ENCODE results near the gene RNF144A. TPM values are rescaled to one million over a fixed set of nuclear protein-coding genes. Genes with fewer than 3 reads are reported as not detected.

The RNF144A gene
- total RNA-seq, 2 experiments from 2014 or later = 20.0 to 35.5 TPM

- DNase-seq (no peak), ATAC-seq (no peak)
- Mint-ChIP-seq H3K36me3 (peaks cover 62% of the 10 kb centered on the region), H3K27me3 (peaks cover 11% of the 10 kb centered on the region), H3K9me3 (ENCODE audit: low read depth) (peaks cover 2% of the 10 kb centered on the region), H3K4me1 (peaks cover 63% of the 10 kb centered on the region), H3K27ac (peak overlapping the region; percentile 75), H3K4me3 (peak overlapping the region; percentile 6)
- CTCF ChIA-PET = interaction anchor here (1.0 to 5.9 kb wide), 2 partner anchors 17 to 47 kb away, joined by 3 to 43 read pairs; no protein-coding TSS in a partner anchor
Measured at GRCh38 chr2:6913415-6914157, 3.6 kb upstream of the RNF144A start.

GRCh38 chr2:6914828-6915227 is 2.4 kb upstream of the RNF144A start:
- DNase-seq (no peak), ATAC-seq (no peak)
- peaks cover 61% of the 10 kb centered on the region for H3K4me1 Mint-ChIP-seq
- peaks cover 62% of the 10 kb centered on the region for H3K36me3 Mint-ChIP-seq
- H3K27me3 Mint-ChIP-seq = peaks cover 11% of the 10 kb centered on the region
- no peak overlapping the region for H3K4me3 Mint-ChIP-seq
- H3K27ac Mint-ChIP-seq = peak overlapping the region; percentile 13
- H3K9me3 Mint-ChIP-seq (ENCODE audit: low read depth) = peaks cover 2% of the 10 kb centered on the region
- CTCF ChIA-PET = interaction anchor here (1.2 to 5.9 kb wide), 5 partner anchors 8 to 129 kb away, joined by 3 to 43 read pairs (median 13); no protein-coding TSS in a partner anchor

GRCh38 chr2:6915399-6915798 is 1.8 kb upstream of the RNF144A start:
- H3K9me3 Mint-ChIP-seq (ENCODE audit: low read depth) = peaks cover 2% of the 10 kb centered on the region
- ATAC-seq (no peak), DNase-seq (no peak)
- H3K27ac Mint-ChIP-seq = peak overlapping the region; percentile 13
- H3K4me3 Mint-ChIP-seq = no peak overlapping the region
- H3K36me3 Mint-ChIP-seq = peaks cover 57% of the 10 kb centered on the region
- CTCF ChIA-PET = interaction anchor here (0.6 to 5.9 kb wide), 9 partner anchors 9 to 128 kb away, joined by 3 to 43 read pairs (median 5); partner anchors contain the start of gene RSAD2
- peaks cover 56% of the 10 kb centered on the region for H3K4me1 Mint-ChIP-seq
- peaks cover 11% of the 10 kb centered on the region for H3K27me3 Mint-ChIP-seq

GRCh38 chr2:6916224-6916623 is 988 bp upstream of the RNF144A start:
- CTCF ChIA-PET = interaction anchor here (0.6 to 5.9 kb wide), 24 partner anchors 9 to 128 kb away, joined by 3 to 43 read pairs (median 4); partner anchors contain the start of genes CMPK2 and RSAD2
- DNase-seq = no peak
- Mint-ChIP-seq H3K4me1 (peaks cover 49% of the 10 kb centered on the region), H3K27ac (no peak overlapping the region), H3K27me3 (peaks cover 11% of the 10 kb centered on the region), H3K36me3 (peaks cover 49% of the 10 kb centered on the region), H3K4me3 (peak overlapping the region; percentile 64), H3K9me3 (ENCODE audit: low read depth) (no peaks in the 10 kb centered on the region)
- ATAC-seq = no peak

GRCh38 chr2:6916736-6917070 is 509 bp upstream of the RNF144A start:
- ATAC-seq (no peak), DNase-seq (no peak)
- Mint-ChIP-seq H3K4me3 (peak overlapping the region; percentile 64), H3K27me3 (peaks cover 11% of the 10 kb centered on the region), H3K36me3 (peaks cover 47% of the 10 kb centered on the region), H3K9me3 (ENCODE audit: low read depth) (no peaks in the 10 kb centered on the region), H3K4me1 (peaks cover 44% of the 10 kb centered on the region), H3K27ac (peak overlapping the region; percentile 64)
- CTCF ChIA-PET = interaction anchor here (0.6 to 5.9 kb wide), 24 partner anchors 10 to 127 kb away, joined by 3 to 43 read pairs (median 4); partner anchors contain the start of genes CMPK2 and RSAD2

- CTCF ChIA-PET = interaction anchor here (0.6 to 5.9 kb wide), 11 partner anchors 10 to 112 kb away, joined by 3 to 43 read pairs (median 5); partner anchors contain the start of gene RSAD2
- Mint-ChIP-seq H3K9me3 (ENCODE audit: low read depth) (no peaks in the 10 kb centered on the region), H3K27me3 (peaks cover 5% of the 10 kb centered on the region), H3K4me1 (peaks cover 42% of the 10 kb centered on the region), H3K27ac (no peak overlapping the region), H3K36me3 (peaks cover 36% of the 10 kb centered on the region), H3K4me3 (peak overlapping the region; percentile 66)
- DNase-seq (no peak), ATAC-seq (peak; percentile 53)
Measured at GRCh38 chr2:6917761-6918421, 679 bp downstream of the RNF144A start.

- Mint-ChIP-seq H3K27ac (no peak overlapping the region), H3K27me3 (no peaks in the 10 kb centered on the region), H3K9me3 (ENCODE audit: low read depth) (no peaks in the 10 kb centered on the region), H3K4me3 (no peak overlapping the region), H3K4me1 (peaks cover 27% of the 10 kb centered on the region), H3K36me3 (peaks cover 25% of the 10 kb centered on the region)
- no peak for ATAC-seq
- CTCF ChIA-PET = interaction anchor here (0.7 to 2.7 kb wide), 8 partner anchors 9 to 124 kb away, joined by 3 to 12 read pairs (median 4); partner anchors contain the start of gene CMPK2
- no peak for DNase-seq
Measured at GRCh38 chr2:6919901-6920742, 2.9 kb downstream of the RNF144A start.

- peaks cover 23% of the 10 kb centered on the region for H3K36me3 Mint-ChIP-seq
- H3K27me3 Mint-ChIP-seq = no peaks in the 10 kb centered on the region
- H3K4me1 Mint-ChIP-seq = peaks cover 23% of the 10 kb centered on the region
- no peak for DNase-seq
- no peaks in the 10 kb centered on the region for H3K9me3 Mint-ChIP-seq (ENCODE audit: low read depth)
- CTCF ChIA-PET = interaction anchor here (1.0 to 2.2 kb wide), 6 partner anchors 10 to 124 kb away, joined by 3 to 9 read pairs (median 4); no protein-coding TSS in a partner anchor
- H3K4me3 Mint-ChIP-seq = no peak overlapping the region
- no peak overlapping the region for H3K27ac Mint-ChIP-seq
- ATAC-seq = no peak
Measured at GRCh38 chr2:6920743-6921064, 3.5 kb downstream of the RNF144A start.

GRCh38 chr2:6921321-6921922 is 4.2 kb downstream of the RNF144A start:
- ATAC-seq (no peak), DNase-seq (peak; percentile 32)
- Mint-ChIP-seq H3K9me3 (ENCODE audit: low read depth) (no peaks in the 10 kb centered on the region), H3K36me3 (peaks cover 22% of the 10 kb centered on the region), H3K4me1 (peaks cover 21% of the 10 kb centered on the region), H3K27ac (no peak overlapping the region), H3K27me3 (no peaks in the 10 kb centered on the region), H3K4me3 (no peak overlapping the region)
- CTCF ChIA-PET = interaction anchor here (1.0 to 2.2 kb wide), 3 partner anchors 11 to 97 kb away, joined by 3 to 9 read pairs (median 5); no protein-coding TSS in a partner anchor

GRCh38 chr2:6922201-6922656 is 5.0 kb downstream of the RNF144A start:
- Mint-ChIP-seq H3K27ac (no peak overlapping the region), H3K9me3 (ENCODE audit: low read depth) (no peaks in the 10 kb centered on the region), H3K4me1 (peaks cover 19% of the 10 kb centered on the region), H3K4me3 (no peak overlapping the region), H3K27me3 (no peaks in the 10 kb centered on the region), H3K36me3 (peaks cover 28% of the 10 kb centered on the region)
- ATAC-seq = no peak
- peak; percentile 33 for DNase-seq
- CTCF ChIA-PET = interaction anchor here (1.1 to 1.7 kb wide), 2 partner anchors 10 to 25 kb away, joined by 3 to 5 read pairs; no protein-coding TSS in a partner anchor

GRCh38 chr2:6923319-6923718 is 6.1 kb downstream of the RNF144A start:
- H3K27ac Mint-ChIP-seq = no peak overlapping the region
- peaks cover 39% of the 10 kb centered on the region for H3K36me3 Mint-ChIP-seq
- no peak for ATAC-seq

More at GRCh38 chr2:6923319-6923718, 6.1 kb downstream of the RNF144A start:
- H3K27me3 Mint-ChIP-seq = no peaks in the 10 kb centered on the region
- no peak overlapping the region for H3K4me3 Mint-ChIP-seq
- CTCF ChIA-PET = interaction anchor here (1.1 kb wide), 1 partner anchor 24 kb away, joined by 3 read pairs; no protein-coding TSS in a partner anchor
- H3K9me3 Mint-ChIP-seq (ENCODE audit: low read depth) = peaks cover 2% of the 10 kb centered on the region
- no peak for DNase-seq
- peaks cover 22% of the 10 kb centered on the region for H3K4me1 Mint-ChIP-seq
